H1 (cell line): ENCODE results near the gene PITPNC1. TPM values are rescaled to one million over a fixed set of nuclear protein-coding genes. Genes with fewer than 3 reads are reported as not detected.

ENCODE experiments used
- CTCF ChIA-PET: fragments of 300-600 bp; sonication (Branson Sonifier 250); formaldehyde crosslinking; loops from one replicate; lab custom pipeline; 2021; ENCODE audit not compliant: partially characterized antibody; lab: Charles Lee
- POLR2A ChIA-PET: fragments of 300-600 bp; sonication (Branson Sonifier 250); formaldehyde crosslinking; loops from one replicate; lab custom pipeline; 2021; ENCODE audit warnings: inconsistent platforms; ENCODE audit not compliant: partially characterized antibody; lab: Charles Lee
- DNase-seq, 2 experiments: peaks; one replicate each; pipeline versions ENCODE4 v3.0.0 to v3.0.0-alpha.2; 2010 to 2022; ENCODE audit warnings: low spot score in 2 of 2, low read depth in 1 of 2, mixed read lengths in 1 of 2
- FAIRE-seq: peaks from 2 replicates; lab custom pipeline; 2011; peaks lifted over from hg19 to GRCh38; lab: Jason Lieb, UNC
- H2AFZ ChIP-seq: 2 replicates; pipeline ENCODE4 v1.8.1; 2012; ENCODE audit warnings: low read length, inconsistent platforms
- H2AK5ac ChIP-seq: 2 replicates; pipeline ENCODE4 v1.6.1; 2013; ENCODE audit warnings: low read depth, low read length
- H2BK120ac ChIP-seq: replicated peaks from 2 replicates; pipeline ENCODE3; 2013; ENCODE audit warnings: low read depth, low read length, inconsistent platforms
- H2BK12ac ChIP-seq: 2 replicates; pipeline ENCODE4 v1.6.1; 2013; ENCODE audit warnings: low read depth, low read length
- H2BK15ac ChIP-seq: 2 replicates; pipeline ENCODE4 v1.6.1; 2013; ENCODE audit warnings: low read length
- H2BK20ac ChIP-seq: 2 replicates; pipeline ENCODE4 v1.6.1; 2013; ENCODE audit warnings: low read length
- H2BK5ac ChIP-seq: 2 replicates; pipeline ENCODE4 v1.6.1; 2013; ENCODE audit warnings: low read depth, low read length
- H3K14ac ChIP-seq: 2 replicates; pipeline ENCODE4 v1.6.1; 2013; ENCODE audit warnings: inconsistent platforms; ENCODE audit not compliant: insufficient read length
- H3K18ac ChIP-seq: 2 replicates; pipeline ENCODE4 v1.6.1; 2013; ENCODE audit warnings: low read length; ENCODE audit errors: extremely low read depth
- H3K23ac ChIP-seq: 2 replicates; pipeline ENCODE4 v1.6.1; 2013; ENCODE audit warnings: inconsistent platforms; ENCODE audit not compliant: insufficient read length
- H3K23me2 ChIP-seq: 2 replicates; pipeline ENCODE4 v1.6.1; 2013; ENCODE audit warnings: low read depth, low read length
- H3K27ac ChIP-seq: 2 replicates; pipeline ENCODE4 v1.6.1; 2011; ENCODE audit warnings: low read depth, low read length, inconsistent platforms
- H3K27me3 ChIP-seq, 4 experiments: replicated peaks in 1 of 4; 1 replicate in 1 of 4; 2 replicates in 3 of 4; pipeline versions ENCODE4 v1.6.1 to v1.8.1; 2011 to 2013; ENCODE audit warnings: low read length in 3 of 4, mild to moderate bottlenecking in 3 of 4, inconsistent platforms in 2 of 4, mixed read lengths in 2 of 4, moderate library complexity in 1 of 4; ENCODE audit not compliant: control insufficient read depth in 3 of 4, insufficient read depth in 3 of 4; ENCODE audit errors: extremely low read depth in 1 of 4
- H3K36me3 ChIP-seq, 4 experiments: 2 replicates each; pipeline versions ENCODE4 v1.6.1 to v1.8.1; 2011 to 2013; ENCODE audit warnings: mild to moderate bottlenecking in 4 of 4, low read length in 3 of 4, moderate library complexity in 2 of 4, control low read depth in 1 of 4, inconsistent platforms in 1 of 4; ENCODE audit not compliant: insufficient read depth in 4 of 4, control insufficient read depth in 2 of 4
- H3K4ac ChIP-seq: replicated peaks from 2 replicates; pipeline ENCODE3; 2013; ENCODE audit warnings: low read length, low read depth, mixed read lengths, inconsistent platforms; ENCODE audit not compliant: insufficient read length
- H3K4me1 ChIP-seq, 4 experiments: replicated peaks in 1 of 4; 1 replicate in 1 of 4; 2 replicates in 3 of 4; pipeline versions ENCODE4 v1.6.1 to v1.8.1; 2011 to 2013; ENCODE audit warnings: low read length in 3 of 4, inconsistent platforms in 2 of 4, mixed read lengths in 1 of 4; ENCODE audit not compliant: insufficient read depth in 4 of 4, control insufficient read depth in 3 of 4
- H3K4me2 ChIP-seq, 2 experiments: 2 replicates each; pipeline versions ENCODE4 v1.6.1 to v1.8.1; 2011 to 2013; ENCODE audit warnings: low read depth in 2 of 2, low read length in 2 of 2, control low read depth in 1 of 2, inconsistent platforms in 1 of 2, mild to moderate bottlenecking in 1 of 2; ENCODE audit not compliant: insufficient read depth in 1 of 2
- H3K4me3 ChIP-seq, 4 experiments: fragments of 200-600, 300-600 bp in 1 of 4; sonication (generic), shearing (Covaris generic), sonication (Bioruptor Twin) in 1 of 4; 2 replicates each; pipeline versions ENCODE4 v1.5.1 to v1.8.1; 2011 to 2016; ENCODE audit warnings: low read length in 4 of 4, low read depth in 3 of 4, control low read depth in 2 of 4, inconsistent platforms in 2 of 4, mild to moderate bottlenecking in 2 of 4, mixed read lengths in 1 of 4, moderate library complexity in 1 of 4; ENCODE audit not compliant: insufficient read depth in 2 of 4; ENCODE audit errors: extremely low read depth in 1 of 4
- H3K56ac ChIP-seq: replicated peaks from 2 replicates; pipeline ENCODE3; 2013; ENCODE audit warnings: low read depth, mild to moderate bottlenecking, mixed read lengths, low read length, inconsistent platforms; ENCODE audit not compliant: insufficient read length
- H3K79me1 ChIP-seq: 2 replicates; pipeline ENCODE4 v1.6.1; 2013; ENCODE audit warnings: low read depth, low read length, control low read depth
- H3K79me2 ChIP-seq, 2 experiments: 2 replicates each; pipeline versions ENCODE4 v1.6.1 to v1.8.1; 2012 to 2013; ENCODE audit warnings: low read length in 2 of 2, mild to moderate bottlenecking in 2 of 2, inconsistent platforms in 1 of 2; ENCODE audit not compliant: insufficient read depth in 2 of 2, control insufficient read depth in 1 of 2
- H3K9ac ChIP-seq, 4 experiments: replicated peaks in 1 of 4; 1 replicate in 1 of 4; 2 replicates in 3 of 4; pipeline versions ENCODE4 v1.6.1 to v1.8.1; 2011 to 2013; ENCODE audit warnings: low read depth in 3 of 4, low read length in 3 of 4, control low read depth in 2 of 4, mild to moderate bottlenecking in 2 of 4, moderate library complexity in 2 of 4, inconsistent platforms in 1 of 4; ENCODE audit errors: extremely low read depth in 1 of 4
- H3K9me3 ChIP-seq, 2 experiments: 2 replicates each; pipeline versions ENCODE4 v1.6.1 to v1.8.1; 2012 to 2013; ENCODE audit warnings: mild to moderate bottlenecking in 2 of 2, moderate library complexity in 2 of 2, control low read depth in 1 of 2, inconsistent platforms in 1 of 2, low read depth in 1 of 2, low read length in 1 of 2, mixed read lengths in 1 of 2; ENCODE audit not compliant: insufficient read depth in 2 of 2
- H4K20me1 ChIP-seq, 2 experiments: replicated peaks in 1 of 2; 2 replicates each; pipeline versions ENCODE3 to v1.8.1; 2011 to 2013; ENCODE audit warnings: inconsistent platforms in 2 of 2, low read length in 2 of 2, mild to moderate bottlenecking in 1 of 2; ENCODE audit not compliant: insufficient read depth in 2 of 2, control insufficient read depth in 1 of 2
- H4K5ac ChIP-seq: 2 replicates; pipeline ENCODE4 v1.6.1; 2013; ENCODE audit warnings: low read length, low read depth, mixed read lengths, inconsistent platforms; ENCODE audit not compliant: insufficient read length
- H4K8ac ChIP-seq: 2 replicates; pipeline ENCODE4 v1.8.0; 2013; ENCODE audit warnings: mild to moderate bottlenecking, moderate library complexity, low read length, inconsistent platforms; ENCODE audit not compliant: insufficient read depth; ENCODE audit errors: extremely low read depth
- H4K91ac ChIP-seq: replicated peaks from 2 replicates; pipeline ENCODE3; 2013; ENCODE audit warnings: low read length, mixed read lengths, inconsistent platforms; ENCODE audit not compliant: insufficient read length
- BRCA1 ChIP-seq: IDR thresholded peaks from 2 replicates; pipeline ENCODE4 v1.6.1; 2012; ENCODE audit warnings: low read depth, low read length, improper control_type of control experiment
- RNF2 ChIP-seq: fragments of 200-900, 300-1000 bp; sonication (generic); IDR thresholded peaks from 2 replicates; pipeline ENCODE4 v1.7.1; 2016; ENCODE audit warnings: borderline replicate concordance, low read depth, mild to moderate bottlenecking, antibody characterized with exemption, low read length; ENCODE audit not compliant: poor library complexity, severe bottlenecking; ENCODE audit errors: missing control alignments
- WGBS, 2 experiments: shearing (Covaris generic) in 1 of 2; methylation state at CpG; one replicate each; pipeline versions ENCODE4 v1.1.6 to v1.1.7; 2013 to 2015; ENCODE audit warnings: low lambda C conversion rate in 2 of 2, mixed read lengths in 2 of 2, inconsistent platforms in 1 of 2, low coverage in 1 of 2, missing lambda C conversion rate in 1 of 2; ENCODE audit not compliant: insufficient replicate concordance in 2 of 2, insufficient coverage in 1 of 2, insufficient read length in 1 of 2; ENCODE audit errors: extremely low coverage in 1 of 2, missing lambda C conversion rate in 1 of 2; 5-methylcytosine and 5-hydroxymethylcytosine counted together
- polyA plus RNA-seq, 7 experiments: library from polyadenylated mRNA; depleted of rRNA in 3 of 7; stranded (reverse) in 5 of 7; unstranded in 2 of 7; fragments of >200 nt in 5 of 7; fragments of 200-250 nt in 2 of 7; gene quantifications; 1 replicate in 5 of 7; 2 replicates in 1 of 7; 4 replicates in 1 of 7; pipeline versions ENCODE4 v1.2.1 to v1.2.3, GENCODE V29; 2011 to 2013; ENCODE audit warnings: missing spikeins in 2 of 7, mixed read lengths in 2 of 7
- total RNA-seq: library from RNA; stranded (reverse); fragmentation: NEBNext Ultra II Directional; extraction: Animal tissue kit (Norgen Biotek cat#: 25700); gene quantifications from 2 replicates; pipeline ENCODE4 v1.2.1, GENCODE V29; 2021

The PITPNC1 gene
- total and polyA plus RNA-seq, 2 of the 8 experiments (the other 6 are each of a cell fraction or from before 2014, with no cell fraction given) = 17.6 to 54.7 TPM

GRCh38 chr17:67687511-67687910, 310.4 kb downstream of the PITPNC1 start:
- H2BK5ac ChIP-seq = no peak overlapping the region
- no peak overlapping the region for H4K8ac ChIP-seq
- FAIRE-seq (no peak), DNase-seq (no peak)
- H2AFZ ChIP-seq = no peak overlapping the region
- H3K9me3 ChIP-seq = no peaks in the 10 kb centered on the region
- no peak overlapping the region for H3K18ac ChIP-seq
- H3K4ac ChIP-seq = no peak overlapping the region
- H2BK120ac ChIP-seq = no peak overlapping the region
- no peak overlapping the region for H4K5ac ChIP-seq
- no peak for TF ChIP-seq BRCA1
- no peak for TF ChIP-seq RNF2
- no peaks in the 10 kb centered on the region for H3K23me2 ChIP-seq
- H4K20me1 ChIP-seq = no peaks in the 10 kb centered on the region
- no peaks in the 10 kb centered on the region for H3K27me3 ChIP-seq
- POLR2A ChIA-PET = interaction anchor here (1.1 kb wide), 1 partner anchor 309 kb away, joined by 3 read pairs; no protein-coding TSS in a partner anchor
- no peak overlapping the region for H2BK20ac ChIP-seq
- H2AK5ac ChIP-seq = no peak overlapping the region
- no peak overlapping the region for H3K56ac ChIP-seq
- CTCF ChIA-PET = interaction anchor here (0.8 to 2.0 kb wide), 8 partner anchors 9 to 314 kb away, joined by 3 to 12 read pairs (median 4); no protein-coding TSS in a partner anchor
- no peak overlapping the region for H3K4me3 ChIP-seq
- H2BK15ac ChIP-seq = no peak overlapping the region
- WGBS, 2 experiments = 87% methylated on average over 2 of the region's 2 CpGs; no CpG with 5 or more reads in 1 of the 2 experiments
- H3K27ac ChIP-seq = no peak overlapping the region
- H3K23ac ChIP-seq = no peak overlapping the region
- H3K4me1 ChIP-seq = peaks cover 0 to 3% (median 0%) of the 10 kb centered on the region in 4 experiments; a peak in 1 of 7 replicates
- no peaks in the 10 kb centered on the region for H3K79me2 ChIP-seq
- H3K36me3 ChIP-seq = no peaks in the 10 kb centered on the region
- H3K4me2 ChIP-seq = no peak overlapping the region
- H3K79me1 ChIP-seq = no peaks in the 10 kb centered on the region
- H3K9ac ChIP-seq = no peak overlapping the region
- H4K91ac ChIP-seq = no peak overlapping the region
- no peak overlapping the region for H3K14ac ChIP-seq
- no peak overlapping the region for H2BK12ac ChIP-seq
